ENCODE results near the gene DNAJB7. TPM values are rescaled to one million over a fixed set of nuclear protein-coding genes. Genes with fewer than 3 reads are reported as not detected.

Gene DNAJB7
- under 1 TPM in 3 of 4 donors, not detected in 1; 0.27 to 0.54 (median 0.44) TPM for total RNA-seq

GRCh38 chr22:40862013-40862412, at the start of gene DNAJB7:
Gene DNAJB7, minus strand, starts transcription at chr22:40862113. Its CDS starts 119 bp downstream, at chr22:40861994.
- 91 to 92% methylated on average over 3 of the region's 3 CpGs for WGBS, 2 donors
- intact Hi-C loops (cut with DNase I): no loop called here
- H3K9me3 ChIP-seq: no peaks in the 10 kb centered on the region

GRCh38 chr22:40908895-40909294, 47.0 kb upstream of the DNAJB7 start:
- Histone ChIP-seq H3K27ac (no peak overlapping the region), H3K4me1 (no peaks in the 10 kb centered on the region), H3K4me3 (replicated peaks in 1 of 3) (no peak overlapping the region), H3K9me3 (no peaks in the 10 kb centered on the region), H3K27me3 (no peaks in the 10 kb centered on the region), H3K36me3 (peaks cover 10 to 20% of the 10 kb centered on the region in 2 donors)
- 96% methylated on average over 6 of the region's 6 CpGs for WGBS, 2 donors
- intact Hi-C loops (cut with DNase I): no loop called here
- TF ChIP-seq POLR2A (IDR thresholded peaks at IDR 0.05) (no peak), CTCF (IDR thresholded peaks at IDR 0.05) (no peak)
- DNase-seq: no peak

More at GRCh38 chr22:40862013-40862412, at the start of gene DNAJB7:
- Histone ChIP-seq H3K4me3 (replicated peaks in 1 of 3) (no peak within 1 kb of the TSS), H3K27me3 (no peaks in the 10 kb centered on the region), H3K36me3 (peaks cover 0 to 2% of the 10 kb centered on the region in 2 donors), H3K27ac (no peak within 1 kb of the TSS), H3K4me1 (peaks cover 6 to 10% of the 10 kb centered on the region in 2 donors)
- TF ChIP-seq POLR2A (IDR thresholded peaks at IDR 0.05): no peak
- TF ChIP-seq CTCF (IDR thresholded peaks at IDR 0.05): no peak
- DNase-seq: no peak

- no peak for TF ChIP-seq POLR2A (IDR thresholded peaks at IDR 0.05)
- no peak for TF ChIP-seq CTCF (IDR thresholded peaks at IDR 0.05)
- Histone ChIP-seq H3K36me3 (peaks cover 0 to 10% of the 10 kb centered on the region in 2 donors), H3K27ac (no peak overlapping the region), H3K9me3 (no peaks in the 10 kb centered on the region), H3K4me1 (no peaks in the 10 kb centered on the region), H3K27me3 (no peaks in the 10 kb centered on the region), H3K4me3 (replicated peaks in 1 of 3) (no peak overlapping the region)
- WGBS, 2 donors: 94 to 100% methylated on average over 1 of the region's 1 CpG
- intact Hi-C loops (cut with DNase I): no loop called here
- no peak for DNase-seq
Measured at GRCh38 chr22:40904101-40904500, 42.2 kb upstream of the DNAJB7 start.

- H3K4me1 ChIP-seq: no peaks in the 10 kb centered on the region
- no peaks in the 10 kb centered on the region for H3K9me3 ChIP-seq
- no peaks in the 10 kb centered on the region for H3K36me3 ChIP-seq
- H3K4me3 ChIP-seq (replicated peaks in 1 of 3): no peak overlapping the region
- WGBS, 2 donors: 41 to 42% methylated on average over 3 of the region's 3 CpGs
- no peaks in the 10 kb centered on the region for H3K27me3 ChIP-seq
- intact Hi-C loops (cut with DNase I): loop anchor here (10.0 kb wide), 1 partner anchor 214 kb away; no protein-coding TSS in a partner anchor
- no peak overlapping the region for H3K27ac ChIP-seq
- DNase-seq: no peak
- TF ChIP-seq CTCF (IDR thresholded peaks at IDR 0.05) (peak in 5 of 6 experiments; percentile 19 to 73 (median 58)), POLR2A (IDR thresholded peaks at IDR 0.05) (no peak)
Measured at GRCh38 chr22:40898850-40899357, 37.0 kb upstream of the DNAJB7 start.

GRCh38 chr22:40894417-40894816, 32.5 kb upstream of the DNAJB7 start:
- Histone ChIP-seq H3K9me3 (no peaks in the 10 kb centered on the region), H3K4me1 (no peaks in the 10 kb centered on the region), H3K27me3 (no peaks in the 10 kb centered on the region), H3K27ac (no peak overlapping the region), H3K4me3 (replicated peaks in 1 of 3) (no peak overlapping the region), H3K36me3 (peaks cover 4 to 12% of the 10 kb centered on the region in 2 donors)
- DNase-seq: no peak
- 96 to 97% methylated on average over 4 of the region's 4 CpGs for WGBS, 2 donors
- intact Hi-C loops (cut with DNase I): loop anchor here (10.0 kb wide), 1 partner anchor 210 kb away; no protein-coding TSS in a partner anchor
- TF ChIP-seq CTCF (IDR thresholded peaks at IDR 0.05): no peak

Data from thyroid gland (tissue), 4 donors.